ENCODE data around the gene CES1. TPM values are rescaled to one million over a fixed set of nuclear protein-coding genes. Genes with fewer than 3 reads are reported as not detected.
"Not testable (repeated sequence)": the region's sequence is repeated elsewhere in the genome, so short reads cannot be mapped to it uniquely, and the experiment has no call there.

CES1 gene
- total and polyA plus RNA-seq, 7 donors, result 1.8 to 115 (median 20.2) TPM

DNA sequence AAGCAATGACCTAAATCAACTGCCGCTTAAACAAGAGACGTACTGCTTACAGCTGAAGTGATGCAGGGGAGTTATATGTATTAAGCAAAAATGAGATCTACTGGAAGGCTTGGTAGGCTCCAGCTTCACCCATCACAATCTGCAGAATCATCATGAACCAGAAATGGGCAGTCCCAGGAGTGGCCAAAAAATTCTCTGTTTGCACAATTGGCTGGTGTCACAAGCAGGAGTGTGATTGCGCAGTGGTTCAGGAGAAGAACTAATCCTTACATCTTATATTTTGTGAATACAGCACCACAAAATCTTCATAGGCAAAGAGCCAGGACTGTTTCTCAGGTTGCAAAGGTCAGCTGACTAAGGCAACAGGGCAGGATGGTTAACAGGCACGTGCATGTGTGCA lies 75.9 kb downstream of the CES1 start:
- Histone ChIP-seq H3K27me3 (no peaks in the 10 kb centered on the region), H3K9me3 (peaks cover 0 to 7% (median 2%) of the 10 kb centered on the region in 4 donors), H3K4me1 (peaks cover 0 to 8% (median 3%) of the 10 kb centered on the region in 4 donors), H3K36me3 (no peaks in the 10 kb centered on the region), H3K27ac (no peak overlapping the region), H3K4me3 (no peak overlapping the region)
- intact Hi-C loops (cut with DNase I), result no loop called here
- DNase-seq, result no peak
- 80 to 87% methylated on average over 4 of the region's 4 CpGs for WGBS, 2 donors
- TF ChIP-seq EP300 (IDR thresholded peaks at IDR 0.05) (no peak), POLR2AphosphoS5 (IDR thresholded peaks at IDR 0.05) (no peak), POLR2A (IDR thresholded peaks at IDR 0.05) (no peak)
- TF ChIP-seq, protein P1, sequence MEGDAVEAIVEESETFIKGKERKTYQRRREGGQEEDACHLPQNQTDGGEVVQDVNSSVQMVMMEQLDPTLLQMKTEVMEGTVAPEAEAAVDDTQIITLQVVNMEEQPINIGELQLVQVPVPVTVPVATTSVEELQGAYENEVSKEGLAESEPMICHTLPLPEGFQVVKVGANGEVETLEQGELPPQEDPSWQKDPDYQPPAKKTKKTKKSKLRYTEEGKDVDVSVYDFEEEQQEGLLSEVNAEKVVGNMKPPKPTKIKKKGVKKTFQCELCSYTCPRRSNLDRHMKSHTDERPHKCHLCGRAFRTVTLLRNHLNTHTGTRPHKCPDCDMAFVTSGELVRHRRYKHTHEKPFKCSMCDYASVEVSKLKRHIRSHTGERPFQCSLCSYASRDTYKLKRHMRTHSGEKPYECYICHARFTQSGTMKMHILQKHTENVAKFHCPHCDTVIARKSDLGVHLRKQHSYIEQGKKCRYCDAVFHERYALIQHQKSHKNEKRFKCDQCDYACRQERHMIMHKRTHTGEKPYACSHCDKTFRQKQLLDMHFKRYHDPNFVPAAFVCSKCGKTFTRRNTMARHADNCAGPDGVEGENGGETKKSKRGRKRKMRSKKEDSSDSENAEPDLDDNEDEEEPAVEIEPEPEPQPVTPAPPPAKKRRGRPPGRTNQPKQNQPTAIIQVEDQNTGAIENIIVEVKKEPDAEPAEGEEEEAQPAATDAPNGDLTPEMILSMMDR (IDR thresholded peaks at IDR 0.05), result no peak

DNA sequence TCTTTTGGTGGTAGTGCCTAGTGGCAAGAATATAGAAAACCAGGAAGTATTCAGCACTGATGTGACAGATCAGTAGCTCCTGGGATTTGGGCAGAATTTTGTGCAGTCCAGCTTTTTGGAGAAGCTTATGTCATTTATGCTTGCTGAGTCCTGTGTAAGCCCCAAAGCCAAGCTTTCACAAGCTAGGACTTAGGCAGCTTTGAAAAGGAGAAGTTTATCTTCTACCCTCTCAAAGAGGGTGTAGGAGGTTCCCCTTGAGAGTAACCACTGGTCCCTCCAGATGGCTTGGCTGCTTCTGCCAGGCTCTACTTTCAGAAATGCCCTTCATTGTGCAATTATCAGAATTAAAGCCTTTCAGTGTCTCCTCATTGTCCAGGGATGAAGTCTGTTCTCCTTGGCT lies 78.8 kb downstream of the CES1 start:
- Histone ChIP-seq H3K36me3 (no peaks in the 10 kb centered on the region), H3K9me3 (peaks cover 0 to 7% (median 2%) of the 10 kb centered on the region in 4 donors), H3K27me3 (peaks cover 0 to 4% (median 0%) of the 10 kb centered on the region in 3 donors), H3K4me3 (no peak overlapping the region), H3K4me1 (no peaks in the 10 kb centered on the region), H3K27ac (no peak overlapping the region)
- no peak for TF ChIP-seq POLR2A (IDR thresholded peaks at IDR 0.05)
- TF ChIP-seq, protein P1 (IDR thresholded peaks at IDR 0.05), result no peak
- no peak for TF ChIP-seq POLR2AphosphoS5 (IDR thresholded peaks at IDR 0.05)
- no peak for TF ChIP-seq EP300 (IDR thresholded peaks at IDR 0.05)
- intact Hi-C loops (cut with DNase I), result no loop called here
- DNase-seq, result no peak

DNA sequence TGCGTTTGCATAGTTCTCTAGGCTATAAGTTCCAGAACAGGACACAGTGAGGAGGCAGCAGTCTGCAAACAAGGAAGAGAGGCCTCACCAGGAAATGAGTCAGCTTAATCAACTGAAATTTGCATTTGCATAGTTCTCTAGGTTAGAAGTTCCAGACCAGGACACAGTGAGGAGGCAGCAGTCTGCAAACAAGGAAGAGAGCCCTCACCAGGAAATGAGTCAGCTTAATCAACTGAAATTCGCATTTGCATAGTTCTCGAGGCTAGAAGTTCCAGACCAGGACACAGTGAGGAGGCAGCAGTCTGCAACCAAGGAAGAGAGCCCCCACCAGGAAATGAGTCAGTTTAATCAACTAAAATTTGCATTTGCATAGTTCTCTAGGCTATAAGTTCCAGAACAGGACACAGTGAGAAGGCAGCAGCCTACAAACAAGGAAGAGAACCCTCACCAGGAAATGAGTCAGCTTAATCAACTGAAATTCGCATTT lies 79.7 kb downstream of the CES1 start:
- H3K4me3 ChIP-seq; H3K4me1 ChIP-seq; intact Hi-C loops (cut with DNase I); H3K27ac ChIP-seq; H3K36me3 ChIP-seq; H3K27me3 ChIP-seq; DNase-seq; H3K9me3 ChIP-seq: not testable (repeated sequence)
- WGBS, 2 donors, result 32 to 46% methylated on average over 4 of the region's 4 CpGs

Other genes starting within 250 kb of the CES1 start
- gene SLC6A2, start 177.1 kb downstream of the CES1 start, total RNA-seq, result under 1 TPM in 1 of 4 donors, not detected in 3; 0.14 TPM
- under 1 TPM in 1 of 3 donors, not detected in 2; 0.10 TPM for gene SLC6A2, start 177.1 kb downstream of the CES1 start, polyA plus RNA-seq
- gene CES5A, start 42.3 kb upstream of the CES1 start, total RNA-seq, result not detected
- gene CES5A, start 42.3 kb upstream of the CES1 start, polyA plus RNA-seq, result not detected